ENCODE data around the gene CCDC32. TPM values are rescaled to one million over a fixed set of nuclear protein-coding genes. Genes with fewer than 3 reads are reported as not detected.

Gene CCDC32
- total RNA-seq, 2 donors from 2014 or later, result 27.5 to 32.0 TPM

DNA sequence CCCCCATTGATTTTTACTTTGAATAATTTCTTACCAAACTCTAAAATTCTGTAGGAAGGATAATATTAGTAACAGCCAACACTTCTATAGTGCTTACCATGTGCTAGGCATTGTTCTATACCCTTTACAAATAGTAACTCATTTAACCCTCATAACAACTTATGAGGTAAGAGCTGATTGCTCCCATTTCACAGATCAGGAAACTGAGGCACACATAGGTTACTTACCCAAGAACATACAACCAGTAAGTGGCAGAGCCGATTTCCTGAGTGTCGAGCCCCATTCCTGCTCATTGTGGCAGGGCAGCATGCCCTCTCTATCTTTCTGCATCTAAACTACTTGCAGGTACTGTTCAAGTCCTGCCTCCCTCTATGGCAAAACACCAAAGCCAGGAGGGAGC lies 9.0 kb downstream of the CCDC32 start:
- Histone ChIP-seq H3K36me3 (peaks cover 4% of the 10 kb centered on the region), H3K4me1 (no peaks in the 10 kb centered on the region), H3K27ac (no peak overlapping the region), H3K9me3 (no peaks in the 10 kb centered on the region), H3K9ac (ENCODE audit: low read depth in 2 of 2, low read length in 2 of 2) (no peak overlapping the region), H3K27me3 (no peaks in the 10 kb centered on the region), H3K4me3 (no peak overlapping the region)
- intact Hi-C loops (cut with DNase I), result no loop called here
- no peak for DNase-seq
- TF ChIP-seq, protein P1, sequence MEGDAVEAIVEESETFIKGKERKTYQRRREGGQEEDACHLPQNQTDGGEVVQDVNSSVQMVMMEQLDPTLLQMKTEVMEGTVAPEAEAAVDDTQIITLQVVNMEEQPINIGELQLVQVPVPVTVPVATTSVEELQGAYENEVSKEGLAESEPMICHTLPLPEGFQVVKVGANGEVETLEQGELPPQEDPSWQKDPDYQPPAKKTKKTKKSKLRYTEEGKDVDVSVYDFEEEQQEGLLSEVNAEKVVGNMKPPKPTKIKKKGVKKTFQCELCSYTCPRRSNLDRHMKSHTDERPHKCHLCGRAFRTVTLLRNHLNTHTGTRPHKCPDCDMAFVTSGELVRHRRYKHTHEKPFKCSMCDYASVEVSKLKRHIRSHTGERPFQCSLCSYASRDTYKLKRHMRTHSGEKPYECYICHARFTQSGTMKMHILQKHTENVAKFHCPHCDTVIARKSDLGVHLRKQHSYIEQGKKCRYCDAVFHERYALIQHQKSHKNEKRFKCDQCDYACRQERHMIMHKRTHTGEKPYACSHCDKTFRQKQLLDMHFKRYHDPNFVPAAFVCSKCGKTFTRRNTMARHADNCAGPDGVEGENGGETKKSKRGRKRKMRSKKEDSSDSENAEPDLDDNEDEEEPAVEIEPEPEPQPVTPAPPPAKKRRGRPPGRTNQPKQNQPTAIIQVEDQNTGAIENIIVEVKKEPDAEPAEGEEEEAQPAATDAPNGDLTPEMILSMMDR (IDR thresholded peaks at IDR 0.05), result no peak

DNA sequence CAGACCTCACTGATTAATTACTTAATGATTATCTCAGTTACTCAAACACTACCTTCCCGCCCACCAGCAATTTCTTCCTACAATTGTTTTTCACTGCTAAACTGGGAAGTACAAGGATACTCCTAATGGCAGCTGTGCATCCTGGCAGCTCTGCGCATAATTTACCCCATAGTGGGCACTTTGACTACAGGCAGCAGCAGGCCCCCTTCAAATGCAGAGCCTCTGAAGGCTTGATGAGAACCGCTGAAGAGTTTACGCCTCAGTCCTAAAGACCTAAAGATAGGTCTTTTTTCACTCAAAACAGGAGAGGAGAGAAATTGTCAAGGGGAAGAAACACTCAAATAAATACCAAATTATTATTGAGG lies 10.7 kb downstream of the CCDC32 start:
- Histone ChIP-seq H3K27ac (no peak overlapping the region), H3K4me1 (no peaks in the 10 kb centered on the region), H3K27me3 (no peaks in the 10 kb centered on the region), H3K36me3 (peaks cover 4% of the 10 kb centered on the region), H3K4me3 (no peak overlapping the region), H3K9me3 (no peaks in the 10 kb centered on the region), H3K9ac (ENCODE audit: low read depth in 2 of 2, low read length in 2 of 2) (no peak overlapping the region)
- DNase-seq, result no peak
- TF ChIP-seq, protein P1 (IDR thresholded peaks at IDR 0.05), result no peak
- intact Hi-C loops (cut with DNase I), result no loop called here

DNA sequence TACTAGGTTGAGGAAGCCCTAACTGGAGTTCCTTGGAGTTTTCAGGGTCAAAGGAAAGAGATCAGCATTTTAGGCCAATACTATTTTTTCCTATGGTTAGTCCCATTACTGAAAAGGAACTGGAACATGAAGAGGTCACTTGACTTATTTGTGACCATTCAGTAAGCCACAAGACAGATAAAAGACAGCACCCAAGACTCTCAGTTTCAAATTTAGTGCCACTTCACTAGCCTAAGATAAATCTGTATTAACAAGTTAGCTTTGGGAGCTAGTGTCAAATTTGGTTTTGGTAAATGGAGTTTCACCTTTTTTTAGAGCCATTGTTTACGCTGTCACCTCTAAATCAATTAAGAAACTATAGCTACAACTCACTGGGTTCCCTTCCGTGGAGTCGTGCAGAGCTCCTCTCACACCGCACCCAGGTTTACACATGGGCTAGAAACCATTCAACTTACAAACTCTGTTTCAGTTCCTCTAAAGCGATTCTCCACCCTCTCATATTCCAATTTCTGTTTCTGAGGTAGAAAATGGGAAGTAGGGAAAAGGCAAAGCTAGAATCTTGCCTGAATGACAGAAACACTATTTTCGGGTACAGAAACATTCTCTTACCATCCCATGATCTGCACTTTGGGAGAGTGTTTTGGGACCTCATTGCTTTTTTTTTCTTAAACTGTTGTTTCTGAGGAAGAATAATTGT lies 14.4 kb downstream of the CCDC32 start:
- DNase-seq, result no peak
- Histone ChIP-seq H3K4me1 (no peaks in the 10 kb centered on the region), H3K9ac (ENCODE audit: low read depth in 2 of 2, low read length in 2 of 2) (no peak overlapping the region), H3K36me3 (no peaks in the 10 kb centered on the region), H3K9me3 (no peaks in the 10 kb centered on the region), H3K27ac (no peak overlapping the region), H3K27me3 (no peaks in the 10 kb centered on the region), H3K4me3 (no peak overlapping the region)
- intact Hi-C loops (cut with DNase I), result no loop called here
- TF ChIP-seq, protein P1 (IDR thresholded peaks at IDR 0.05), result no peak

DNA sequence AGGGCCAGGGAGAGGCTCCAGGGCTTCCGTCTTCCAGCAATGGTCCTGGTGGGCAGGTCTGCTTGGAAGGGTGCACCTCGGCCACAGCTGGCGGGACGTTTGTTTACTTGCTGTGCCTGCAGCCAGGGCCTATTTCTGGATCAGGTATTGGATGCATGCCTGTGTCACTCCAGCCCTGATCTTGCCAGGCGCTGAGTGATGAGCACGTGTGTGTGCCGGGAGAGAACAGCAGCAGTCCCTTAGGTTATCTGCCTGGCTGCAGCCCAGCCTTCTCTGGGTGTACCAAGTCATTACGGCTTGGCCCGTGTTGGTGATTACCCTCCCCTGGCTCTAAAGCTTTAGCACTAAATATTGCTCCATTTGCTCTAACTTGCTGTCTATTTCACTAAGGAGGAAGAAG lies 14.9 kb downstream of the CCDC32 start:
- intact Hi-C loops (cut with DNase I), result no loop called here
- no peak overlapping the region for H3K9ac ChIP-seq (ENCODE audit: low read depth in 2 of 2, low read length in 2 of 2)
- no peak overlapping the region for H3K27ac ChIP-seq
- no peak for DNase-seq
- no peaks in the 10 kb centered on the region for H3K36me3 ChIP-seq
- TF ChIP-seq, protein P1 (IDR thresholded peaks at IDR 0.05), result no peak
- no peaks in the 10 kb centered on the region for H3K4me1 ChIP-seq
- H3K27me3 ChIP-seq, result no peaks in the 10 kb centered on the region
- H3K9me3 ChIP-seq, result no peaks in the 10 kb centered on the region
- H3K4me3 ChIP-seq, result no peak overlapping the region

DNA sequence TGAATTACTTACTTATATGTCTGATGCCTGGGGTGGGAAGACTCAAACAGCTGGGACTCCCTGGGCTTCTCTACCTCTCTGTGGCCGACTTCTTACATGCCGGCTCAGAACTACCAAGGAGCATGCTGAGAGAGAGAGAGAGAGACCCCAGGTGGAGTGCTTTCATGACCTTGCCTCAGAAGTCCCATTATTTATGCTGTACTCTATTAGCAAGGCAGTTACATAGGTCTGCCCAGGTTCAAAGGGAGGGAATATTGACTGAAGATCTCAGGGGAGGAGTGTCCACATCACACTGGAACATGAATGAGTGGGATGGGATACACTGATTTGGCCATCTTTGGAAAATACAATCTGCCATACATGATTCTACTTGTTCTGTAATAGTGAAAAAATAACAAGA lies 16.2 kb downstream of the CCDC32 start:
- TF ChIP-seq, protein P1 (IDR thresholded peaks at IDR 0.05), result no peak
- intact Hi-C loops (cut with DNase I), result no loop called here
- H3K27me3 ChIP-seq, result no peaks in the 10 kb centered on the region

More for the DNA sequence above, 16.2 kb downstream of the CCDC32 start:
- H3K4me3 ChIP-seq, result no peak overlapping the region
- H3K27ac ChIP-seq, result no peak overlapping the region
- no peaks in the 10 kb centered on the region for H3K9me3 ChIP-seq
- H3K9ac ChIP-seq (ENCODE audit: low read depth in 2 of 2, low read length in 2 of 2), result no peak overlapping the region
- H3K4me1 ChIP-seq, result no peaks in the 10 kb centered on the region
- H3K36me3 ChIP-seq, result no peaks in the 10 kb centered on the region
- DNase-seq, result no peak

All from colonic mucosa (tissue), 4 donors.